NCI-H146 treated with DMSO at 0.1 percent for 48 hours (cell line): ENCODE results near the gene POLD3.

ENCODE experiments used
- DNase-seq: peaks from one replicate; lab custom pipeline; 2025; ENCODE audit not compliant: unreplicated experiment; lab: John Stamatoyannopoulos, UW

POLD3 gene

GRCh38 chr11:74670171-74670570, 77.8 kb downstream of the POLD3 start:
- DNase-seq: no peak

DNA sequence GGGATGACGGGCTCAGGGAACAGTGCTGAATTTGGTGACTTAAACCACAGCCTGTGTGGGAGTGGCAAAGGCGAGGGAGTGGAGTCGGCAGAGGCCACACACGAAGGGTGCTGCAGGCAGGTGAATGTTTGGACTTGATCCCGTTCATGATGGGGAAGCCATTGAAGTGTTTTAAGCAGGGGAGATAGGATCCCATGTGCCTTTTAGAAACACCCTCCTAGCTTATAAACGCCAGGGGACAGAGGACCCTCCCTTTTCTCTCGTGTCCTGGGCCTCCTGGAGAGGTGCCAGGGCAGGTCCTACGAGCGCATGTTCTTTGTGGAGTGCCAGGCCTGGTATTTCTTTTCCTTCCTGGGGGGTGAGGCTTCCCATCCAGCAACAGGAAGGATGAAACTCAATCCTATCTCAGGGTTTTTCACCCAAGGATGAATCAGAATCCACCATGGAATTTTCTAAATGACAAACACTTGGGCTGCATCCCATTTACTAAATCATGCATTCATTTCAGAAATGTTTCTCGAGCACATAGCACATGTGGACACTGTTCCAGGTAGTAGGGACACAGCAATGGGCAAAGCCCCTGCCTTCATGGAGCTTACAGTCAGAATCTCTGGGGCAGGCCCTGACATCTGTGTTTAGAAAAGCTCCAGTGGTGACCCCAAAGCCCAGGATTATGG, 79.3 kb downstream of the POLD3 start:
- DNase-seq: no peak

DNA sequence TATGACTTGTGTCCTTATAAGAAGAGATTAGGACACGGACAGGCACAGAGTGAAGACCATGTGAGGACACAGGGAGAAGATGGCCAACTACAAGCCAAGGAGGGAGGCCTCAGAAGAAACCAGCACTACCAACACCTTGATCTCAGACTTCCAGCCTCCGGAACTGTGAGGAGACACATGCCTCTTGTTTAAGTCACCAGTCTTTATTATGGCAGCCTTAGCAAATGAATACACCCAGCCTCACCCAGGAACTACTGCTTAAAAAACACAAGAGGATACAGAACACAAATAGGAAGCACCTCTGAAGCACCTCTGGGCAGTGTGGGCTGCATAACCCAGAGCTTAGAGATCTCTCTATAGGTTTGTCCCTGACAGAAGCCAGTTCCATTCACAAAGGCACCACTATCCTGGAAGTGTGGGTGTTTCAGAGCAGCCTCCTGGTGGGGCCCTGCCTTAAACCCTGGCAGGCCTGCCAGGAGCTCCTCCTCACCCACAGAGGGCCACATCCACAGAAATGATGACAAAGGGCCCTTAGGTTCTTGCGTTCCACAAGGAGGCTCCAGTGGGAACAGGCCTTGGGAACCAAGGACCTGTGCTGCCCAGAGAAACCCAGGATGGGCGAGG, 80.1 kb downstream of the POLD3 start:
- DNase-seq: no peak

DNA sequence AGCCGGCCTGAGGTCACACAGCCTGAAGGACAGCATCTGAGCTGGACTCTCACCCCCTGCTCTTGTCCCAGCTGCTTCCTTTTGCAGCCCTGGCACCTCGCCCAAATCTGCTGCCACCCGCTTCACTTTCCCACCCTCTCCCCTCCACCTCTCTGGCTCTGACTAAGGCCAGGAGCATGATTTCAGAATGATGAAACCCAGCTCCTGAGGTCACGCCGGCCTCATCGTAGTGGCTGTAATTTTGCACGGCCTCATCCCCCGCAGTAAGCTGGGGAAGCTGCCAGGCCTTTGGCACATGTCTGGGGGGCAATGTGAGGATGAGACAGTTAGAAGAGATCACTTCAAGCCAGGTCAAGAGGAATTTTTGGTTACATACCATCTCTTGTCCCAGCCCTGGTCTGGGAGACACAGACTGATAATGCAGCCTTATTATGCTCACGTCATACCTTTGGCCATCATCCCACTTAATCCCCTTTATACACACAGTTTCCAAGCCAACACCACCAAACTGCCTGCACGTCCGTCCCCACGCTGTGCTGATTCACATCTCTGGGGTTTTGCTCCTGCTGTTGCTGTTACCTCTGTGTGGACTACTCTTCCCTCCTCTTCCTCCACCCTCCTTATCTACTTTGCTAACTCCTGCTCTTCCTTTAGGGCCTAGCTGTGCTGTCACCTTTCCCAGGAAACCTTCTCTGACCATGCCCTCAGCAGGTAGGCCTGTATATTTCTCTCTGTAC, 80.7 kb downstream of the POLD3 start:
- DNase-seq: no peak

DNA sequence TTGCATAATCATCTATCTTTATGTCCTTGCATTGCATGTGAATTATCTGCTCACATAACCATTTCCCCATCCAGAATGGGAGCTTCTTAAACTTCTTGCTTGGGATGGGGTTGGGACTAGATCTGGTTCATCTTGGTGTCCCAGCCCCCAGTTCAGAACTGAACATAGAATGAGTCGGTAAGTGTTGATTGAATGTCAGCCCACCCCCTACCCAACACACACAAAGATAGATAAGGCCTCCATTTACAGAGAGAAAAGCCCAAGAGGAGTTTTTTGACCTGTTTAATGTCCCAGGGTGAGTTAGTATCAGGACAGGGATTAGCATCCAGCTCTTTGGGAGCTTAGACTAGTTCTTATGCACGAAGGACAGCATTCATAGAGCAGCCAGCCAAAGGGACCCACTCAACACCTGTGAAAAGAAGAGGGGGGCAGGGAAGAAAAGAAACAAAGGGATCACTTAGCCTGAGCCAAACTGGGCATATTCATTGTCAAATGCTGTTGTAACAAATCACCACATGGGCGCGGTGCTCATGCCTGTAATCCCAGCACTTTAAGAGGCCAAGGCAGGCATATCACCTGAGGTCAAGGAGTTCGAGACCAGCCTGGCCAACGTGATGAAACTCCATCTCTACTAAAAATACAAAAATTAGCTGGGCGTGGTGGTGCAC, 81.4 kb downstream of the POLD3 start:
- DNase-seq: no peak

DNA sequence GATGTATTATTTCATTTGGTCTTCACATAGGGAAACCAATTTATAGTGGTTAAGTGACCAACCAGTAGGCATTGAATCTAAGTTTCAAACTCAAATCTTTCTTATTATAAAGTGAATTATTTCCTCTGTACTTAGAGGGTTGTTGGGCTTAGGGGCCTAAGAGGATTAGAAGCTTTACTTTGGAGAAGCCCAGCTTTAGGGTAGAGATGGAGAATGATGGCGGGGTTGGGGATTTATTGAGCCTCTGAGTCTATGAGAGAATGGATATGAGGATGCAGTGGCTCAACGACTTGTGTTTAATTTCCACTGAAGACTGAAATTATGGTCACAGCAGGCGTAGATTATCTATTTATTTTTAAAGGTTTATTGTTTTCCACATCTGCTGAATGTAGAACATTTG, 83.4 kb downstream of the POLD3 start:
- DNase-seq: no peak

- no peak for DNase-seq
Measured at GRCh38 chr11:74676596-74676995, 84.2 kb downstream of the POLD3 start.

GRCh38 chr11:74677131-74677530, 84.7 kb downstream of the POLD3 start:
- no peak for DNase-seq

DNA sequence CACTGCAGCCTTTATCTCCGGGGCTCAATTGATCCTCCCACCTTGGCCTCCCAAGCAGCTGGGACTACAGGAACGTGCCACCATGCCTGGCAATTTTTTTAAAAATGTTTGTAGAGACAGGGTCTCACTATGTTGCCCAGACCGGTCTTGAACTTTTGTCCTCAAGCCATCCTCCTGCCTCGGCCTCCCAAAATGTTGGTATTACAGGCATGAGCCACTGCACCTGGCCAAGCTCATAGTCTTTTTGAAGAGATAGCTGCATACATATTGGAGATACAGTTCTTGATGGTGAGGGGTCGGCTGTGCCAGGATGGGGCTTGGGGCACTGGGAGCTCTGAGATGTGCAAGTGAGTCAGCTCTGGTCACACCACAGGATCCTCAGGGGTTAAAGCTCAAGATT, 85.7 kb downstream of the POLD3 start:
- DNase-seq: no peak

GRCh38 chr11:74678591-74679512, 86.5 kb downstream of the POLD3 start:
- DNase-seq: no peak

- no peak for DNase-seq
Measured at GRCh38 chr11:74679513-74679865, 87.1 kb downstream of the POLD3 start.

- no peak for DNase-seq
Measured at GRCh38 chr11:74680035-74680671, 87.8 kb downstream of the POLD3 start.

DNA sequence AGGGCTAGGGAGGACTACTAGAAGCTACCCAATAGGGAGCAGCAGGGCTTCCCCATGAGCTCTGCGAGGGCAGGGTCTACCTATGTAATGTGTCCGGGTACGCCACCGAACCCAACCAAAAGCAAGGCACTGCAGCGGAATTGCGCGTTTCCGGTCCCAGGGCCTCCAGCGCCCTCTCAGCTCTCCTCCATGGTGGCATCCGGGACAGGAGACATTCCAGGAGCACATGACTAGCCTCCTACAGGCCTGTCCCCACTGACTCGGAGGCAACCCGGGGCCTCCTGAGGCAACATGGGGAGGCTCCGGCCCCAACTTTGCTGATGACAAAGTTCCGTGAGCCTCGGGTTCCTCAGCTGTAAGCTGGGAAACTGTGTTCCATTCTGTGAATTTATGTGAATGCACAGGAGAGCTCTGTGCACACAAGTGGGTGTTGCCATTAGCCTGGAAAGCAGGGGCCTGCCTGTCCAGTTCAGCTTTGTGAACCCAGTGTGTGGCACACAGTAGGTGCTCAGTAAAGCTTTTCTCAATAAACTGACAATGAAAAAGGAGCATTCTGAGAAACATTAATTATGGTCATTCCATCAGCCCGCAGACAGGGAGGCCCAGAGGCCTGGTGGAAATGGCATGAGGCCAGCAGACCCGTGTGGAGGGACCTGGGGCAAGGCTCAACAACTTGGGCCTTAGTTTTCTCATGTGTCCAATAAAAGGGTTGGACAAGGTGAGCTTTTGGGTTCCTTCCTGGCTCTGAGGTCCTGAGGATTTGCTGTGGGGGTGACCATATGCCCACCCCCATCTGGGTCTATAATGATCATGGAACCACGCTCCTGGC, 88.5 kb downstream of the POLD3 start:
- DNase-seq: no peak

DNA sequence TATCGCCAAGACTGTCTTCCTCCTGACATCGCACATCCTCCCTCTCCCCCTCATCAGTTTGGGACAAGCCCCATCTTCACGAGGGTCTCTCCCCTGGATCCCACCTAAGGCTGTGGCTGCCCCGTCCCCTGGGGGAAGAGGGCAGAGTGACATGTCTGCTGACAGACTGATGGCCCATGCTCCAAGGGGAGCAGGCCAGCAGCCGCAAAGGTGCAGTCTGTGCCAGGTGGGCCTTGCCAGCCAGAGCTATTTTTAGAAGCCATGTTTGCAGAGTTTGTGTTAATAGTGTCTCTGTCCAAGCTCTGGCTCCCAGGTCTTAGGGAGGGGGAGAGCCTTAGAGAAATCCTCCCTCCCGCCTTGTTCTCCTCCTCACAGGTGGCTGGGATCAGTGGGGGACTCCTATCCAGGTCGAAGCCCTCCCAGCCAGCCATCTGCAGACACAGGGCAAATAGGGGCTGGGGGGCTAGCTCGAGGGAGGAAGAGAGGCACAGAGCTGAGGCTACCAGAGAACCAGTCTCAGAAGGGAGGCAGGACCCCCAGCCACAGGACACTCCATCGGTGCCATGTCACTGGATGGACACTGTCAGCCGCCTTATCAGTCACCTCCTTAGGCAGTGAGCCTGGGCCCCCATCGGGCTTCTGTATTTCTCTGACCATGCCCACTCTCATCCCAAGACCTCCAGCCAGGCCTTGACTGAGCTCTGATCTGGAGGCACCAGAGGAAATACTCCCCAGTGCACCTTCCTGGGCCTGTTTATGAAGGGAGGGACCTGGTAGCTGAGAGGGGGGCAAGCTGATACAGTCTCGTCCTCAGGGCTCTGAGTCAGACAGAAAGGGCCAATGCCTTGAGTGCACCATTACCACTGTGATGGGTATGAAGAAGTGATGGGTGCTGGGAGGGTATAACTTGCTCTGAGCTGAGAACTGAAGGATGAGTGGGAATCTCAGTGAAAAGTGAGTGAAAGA, 89.6 kb downstream of the POLD3 start:
- no peak for DNase-seq

GRCh38 chr11:74682731-74683278, 90.4 kb downstream of the POLD3 start:
- no peak for DNase-seq

- no peak for DNase-seq
Measured at GRCh38 chr11:74683279-74683871, 91.0 kb downstream of the POLD3 start.

GRCh38 chr11:74683941-74684481, 91.6 kb downstream of the POLD3 start:
- DNase-seq: no peak
